Measurements from ENCODE around the gene VOPP1.

VOPP1 gene

GRCh38 chr7:55432506-55432905 lies 139.8 kb downstream of the VOPP1 start:
- Histone ChIP-seq H2AFZ (ENCODE audit: low read length) (no peak overlapping the region), H3K9me3 (ENCODE audit: insufficient read depth, low read depth, low read length) (no peaks in the 10 kb centered on the region), H3F3A (ENCODE audit: low read depth) (no peaks in the 10 kb centered on the region), H3K79me2 (ENCODE audit: insufficient read depth, low read length) (no peaks in the 10 kb centered on the region), H3K9ac (ENCODE audit: low read depth, low read length, poor library complexity, severe bottlenecking) (no peak overlapping the region), H3K4me2 (ENCODE audit: low read depth, low read length, poor library complexity, severe bottlenecking) (no peak overlapping the region), H3K27me3 (ENCODE audit: insufficient read depth, low read length, poor library complexity, severe bottlenecking) (no peaks in the 10 kb centered on the region), H3K4me3 (ENCODE audit: low read length, poor library complexity, severe bottlenecking) (no peak overlapping the region), H3K36me3 (ENCODE audit: insufficient read depth, low read length) (no peaks in the 10 kb centered on the region), H3K9me2 (replicated peaks; ENCODE audit: low read depth, low read length) (no peaks in the 10 kb centered on the region), H4K20me1 (ENCODE audit: insufficient read depth, low read length, poor library complexity, severe bottlenecking) (no peaks in the 10 kb centered on the region), H3K4me1 (ENCODE audit: insufficient read depth, low read length, poor library complexity, severe bottlenecking) (no peaks in the 10 kb centered on the region)
- TF ChIP-seq, protein P1, sequence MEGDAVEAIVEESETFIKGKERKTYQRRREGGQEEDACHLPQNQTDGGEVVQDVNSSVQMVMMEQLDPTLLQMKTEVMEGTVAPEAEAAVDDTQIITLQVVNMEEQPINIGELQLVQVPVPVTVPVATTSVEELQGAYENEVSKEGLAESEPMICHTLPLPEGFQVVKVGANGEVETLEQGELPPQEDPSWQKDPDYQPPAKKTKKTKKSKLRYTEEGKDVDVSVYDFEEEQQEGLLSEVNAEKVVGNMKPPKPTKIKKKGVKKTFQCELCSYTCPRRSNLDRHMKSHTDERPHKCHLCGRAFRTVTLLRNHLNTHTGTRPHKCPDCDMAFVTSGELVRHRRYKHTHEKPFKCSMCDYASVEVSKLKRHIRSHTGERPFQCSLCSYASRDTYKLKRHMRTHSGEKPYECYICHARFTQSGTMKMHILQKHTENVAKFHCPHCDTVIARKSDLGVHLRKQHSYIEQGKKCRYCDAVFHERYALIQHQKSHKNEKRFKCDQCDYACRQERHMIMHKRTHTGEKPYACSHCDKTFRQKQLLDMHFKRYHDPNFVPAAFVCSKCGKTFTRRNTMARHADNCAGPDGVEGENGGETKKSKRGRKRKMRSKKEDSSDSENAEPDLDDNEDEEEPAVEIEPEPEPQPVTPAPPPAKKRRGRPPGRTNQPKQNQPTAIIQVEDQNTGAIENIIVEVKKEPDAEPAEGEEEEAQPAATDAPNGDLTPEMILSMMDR (conservative IDR thresholded peaks at IDR 0.05; ENCODE audit: low read length) = no peak
- no peak for TF ChIP-seq EZH2phosphoT487 (IDR thresholded peaks at IDR 0.05; ENCODE audit: borderline replicate concordance)

GRCh38 chr7:55431898-55432297 lies 140.4 kb downstream of the VOPP1 start:
- no peaks in the 10 kb centered on the region for H3K79me2 ChIP-seq (ENCODE audit: insufficient read depth, low read length)
- H3K27me3 ChIP-seq (ENCODE audit: insufficient read depth, low read length, poor library complexity, severe bottlenecking) = no peaks in the 10 kb centered on the region
- H3K9ac ChIP-seq (ENCODE audit: low read depth, low read length, poor library complexity, severe bottlenecking) = no peak overlapping the region
- H2AFZ ChIP-seq (ENCODE audit: low read length) = no peak overlapping the region
- no peaks in the 10 kb centered on the region for H3K9me3 ChIP-seq (ENCODE audit: insufficient read depth, low read depth, low read length)
- no peaks in the 10 kb centered on the region for H4K20me1 ChIP-seq (ENCODE audit: insufficient read depth, low read length, poor library complexity, severe bottlenecking)
- H3F3A ChIP-seq (ENCODE audit: low read depth) = no peaks in the 10 kb centered on the region
- no peaks in the 10 kb centered on the region for H3K36me3 ChIP-seq (ENCODE audit: insufficient read depth, low read length)
- no peaks in the 10 kb centered on the region for H3K4me1 ChIP-seq (ENCODE audit: insufficient read depth, low read length, poor library complexity, severe bottlenecking)
- H3K4me2 ChIP-seq (ENCODE audit: low read depth, low read length, poor library complexity, severe bottlenecking) = no peak overlapping the region
- no peak for TF ChIP-seq EZH2phosphoT487 (IDR thresholded peaks at IDR 0.05; ENCODE audit: borderline replicate concordance)
- TF ChIP-seq, protein P1 (conservative IDR thresholded peaks at IDR 0.05; ENCODE audit: low read length) = no peak
- no peak overlapping the region for H3K4me3 ChIP-seq (ENCODE audit: low read length, poor library complexity, severe bottlenecking)
- no peaks in the 10 kb centered on the region for H3K9me2 ChIP-seq (replicated peaks; ENCODE audit: low read depth, low read length)

DNA sequence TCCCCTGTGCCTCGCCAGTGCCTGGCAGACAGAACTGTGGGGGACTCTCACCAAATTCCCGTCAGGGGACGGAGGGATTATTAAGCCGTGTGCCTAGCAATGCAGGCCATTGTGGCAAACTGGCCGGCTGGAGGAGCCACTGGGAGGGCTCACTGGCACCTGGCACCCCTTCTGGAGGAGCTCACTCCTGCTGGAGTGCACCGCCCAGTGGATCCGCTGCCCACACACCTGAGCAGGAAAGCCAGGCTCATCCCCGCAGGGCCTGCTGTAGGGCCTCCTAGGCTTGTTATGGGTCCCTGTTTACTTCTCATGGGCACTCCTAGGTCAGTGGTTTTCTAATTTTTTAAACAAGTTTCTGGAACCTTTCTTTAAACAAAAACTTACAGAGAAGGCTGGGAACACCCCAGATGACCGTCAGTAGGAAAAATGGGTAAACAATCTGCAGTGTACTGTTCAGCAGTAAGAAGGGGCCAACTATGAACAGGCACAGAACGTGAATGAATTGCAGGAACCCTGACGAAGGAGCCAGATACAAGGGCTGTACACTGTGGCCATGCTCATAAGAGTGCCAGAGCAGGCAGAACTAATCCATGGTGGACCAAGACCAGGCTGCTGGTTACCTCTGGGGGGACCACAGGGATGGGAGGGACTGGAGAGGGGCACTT lies 142.3 kb downstream of the VOPP1 start:
- Histone ChIP-seq H3K4me2 (ENCODE audit: low read depth, low read length, poor library complexity, severe bottlenecking) (no peak overlapping the region), H3K4me1 (ENCODE audit: insufficient read depth, low read length, poor library complexity, severe bottlenecking) (no peaks in the 10 kb centered on the region), H3K9me2 (replicated peaks; ENCODE audit: low read depth, low read length) (no peaks in the 10 kb centered on the region), H3F3A (ENCODE audit: low read depth) (no peaks in the 10 kb centered on the region), H3K36me3 (ENCODE audit: insufficient read depth, low read length) (peaks cover 14% of the 10 kb centered on the region; the same call in 1 of the 2 replicates), H3K9ac (ENCODE audit: low read depth, low read length, poor library complexity, severe bottlenecking) (no peak overlapping the region), H4K20me1 (ENCODE audit: insufficient read depth, low read length, poor library complexity, severe bottlenecking) (no peaks in the 10 kb centered on the region), H2AFZ (ENCODE audit: low read length) (no peak overlapping the region), H3K4me3 (ENCODE audit: low read length, poor library complexity, severe bottlenecking) (no peak overlapping the region), H3K27me3 (ENCODE audit: insufficient read depth, low read length, poor library complexity, severe bottlenecking) (no peaks in the 10 kb centered on the region), H3K79me2 (ENCODE audit: insufficient read depth, low read length) (no peaks in the 10 kb centered on the region), H3K9me3 (ENCODE audit: insufficient read depth, low read depth, low read length) (no peaks in the 10 kb centered on the region)
- no peak for TF ChIP-seq EZH2phosphoT487 (IDR thresholded peaks at IDR 0.05; ENCODE audit: borderline replicate concordance)
- TF ChIP-seq, protein P1 (conservative IDR thresholded peaks at IDR 0.05; ENCODE audit: low read length) = no peak
